ENCODE data around the gene CYP2A7. TPM values are rescaled to one million over a fixed set of nuclear protein-coding genes. Genes with fewer than 3 reads are reported as not detected.
"Not testable (repeated sequence)": the region's sequence is repeated elsewhere in the genome, so short reads cannot be mapped to it uniquely, and the experiment has no call there.

The CYP2A7 gene, protein sequence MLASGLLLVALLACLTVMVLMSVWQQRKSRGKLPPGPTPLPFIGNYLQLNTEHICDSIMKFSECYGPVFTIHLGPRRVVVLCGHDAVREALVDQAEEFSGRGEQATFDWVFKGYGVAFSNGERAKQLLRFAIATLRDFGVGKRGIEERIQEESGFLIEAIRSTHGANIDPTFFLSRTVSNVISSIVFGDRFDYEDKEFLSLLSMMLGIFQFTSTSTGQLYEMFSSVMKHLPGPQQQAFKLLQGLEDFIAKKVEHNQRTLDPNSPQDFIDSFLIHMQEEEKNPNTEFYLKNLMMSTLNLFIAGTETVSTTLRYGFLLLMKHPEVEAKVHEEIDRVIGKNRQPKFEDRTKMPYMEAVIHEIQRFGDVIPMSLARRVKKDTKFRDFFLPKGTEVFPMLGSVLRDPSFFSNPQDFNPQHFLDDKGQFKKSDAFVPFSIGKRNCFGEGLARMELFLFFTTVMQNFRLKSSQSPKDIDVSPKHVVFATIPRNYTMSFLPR
- total RNA-seq = not detected

DNA sequence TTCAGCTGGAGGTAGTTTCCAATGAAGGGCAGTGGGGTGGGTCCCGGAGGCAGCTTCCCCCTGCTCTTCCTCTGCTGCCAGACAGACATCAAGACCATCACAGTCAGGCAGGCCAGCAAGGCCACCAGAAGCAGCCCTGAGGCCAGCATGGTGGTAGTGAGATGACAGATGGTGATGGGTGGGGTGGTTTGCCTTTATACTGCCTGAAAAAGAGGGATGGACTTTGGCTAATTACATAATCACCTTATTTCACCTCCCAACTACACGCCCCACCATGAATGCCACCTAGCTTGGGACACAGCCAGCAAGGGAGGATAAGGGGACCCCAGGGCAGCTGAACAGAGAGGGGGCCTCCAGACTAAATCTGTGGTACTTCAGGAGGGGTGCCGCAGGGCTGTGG lies at the start of gene CYP2A7:
Gene CYP2A7 (minus strand): TSS at position 170 of the 400 bp plus-strand sequence. CDS start 21 bp downstream, at position 149.
- CTCF ChIA-PET, POLR2A ChIA-PET: not testable (repeated sequence)

DNA sequence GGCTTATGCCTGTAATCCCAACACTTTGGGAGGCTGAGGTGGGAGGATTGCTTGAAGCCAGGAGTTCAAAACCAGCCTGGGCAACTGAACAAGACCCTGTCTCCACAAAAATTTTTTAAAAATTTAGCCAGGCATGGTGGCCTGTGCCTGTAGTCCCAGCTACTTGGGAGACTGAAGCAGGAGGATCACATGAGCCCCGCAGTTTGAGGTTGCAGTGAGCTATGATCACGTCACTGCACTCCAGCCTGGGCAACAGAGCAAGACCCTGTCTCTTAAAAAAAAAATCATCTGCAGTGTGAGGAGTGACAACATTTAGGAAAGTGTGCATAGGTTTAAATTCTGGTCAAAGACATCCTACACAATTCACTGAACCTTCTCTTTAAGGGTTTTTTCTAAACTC lies 48.8 kb upstream of the CYP2A7 start:
- POLR2A ChIA-PET, CTCF ChIA-PET: not testable (repeated sequence)

DNA sequence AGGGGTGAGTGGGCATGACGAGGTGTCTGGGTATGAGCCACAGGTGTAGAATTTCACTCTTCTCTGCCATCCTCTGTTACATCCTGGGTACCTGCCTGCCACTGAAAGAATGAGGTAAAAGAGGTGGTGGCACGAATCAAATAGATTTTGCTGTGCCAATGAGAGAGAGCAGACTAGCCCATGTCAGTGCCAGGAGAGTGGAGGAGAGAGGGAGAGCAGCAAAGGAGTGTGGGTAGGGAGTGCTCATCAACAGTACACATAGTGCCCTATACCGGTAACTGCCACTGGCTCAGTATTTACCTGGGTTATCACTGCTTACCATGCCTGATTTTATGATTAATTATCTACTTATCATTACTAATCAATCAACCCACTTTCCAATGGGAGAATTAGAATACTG lies 47.9 kb upstream of the CYP2A7 start:
- CTCF ChIA-PET, POLR2A ChIA-PET: not testable (repeated sequence)

DNA sequence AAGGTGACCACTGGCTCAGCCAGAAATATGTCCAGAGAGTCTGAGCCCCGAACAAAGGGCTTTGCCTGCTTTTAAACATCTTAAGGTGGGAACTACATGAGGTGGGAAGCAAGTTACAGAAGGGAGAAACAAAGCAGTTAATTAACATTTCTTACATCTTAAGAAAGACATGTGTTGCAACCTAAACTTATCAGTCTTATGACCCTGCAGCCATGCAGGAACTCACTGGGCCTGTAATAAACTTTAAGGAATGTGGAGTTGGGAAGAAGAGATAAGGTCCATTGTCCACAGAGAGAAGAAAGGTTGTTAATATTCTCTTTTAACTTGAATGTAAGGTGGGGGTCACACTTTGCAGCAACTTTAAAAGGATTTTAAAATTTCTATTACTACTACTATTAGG lies 46.8 kb upstream of the CYP2A7 start:
- ChIA-PET POLR2A (no interaction called here), CTCF (no interaction called here)

DNA sequence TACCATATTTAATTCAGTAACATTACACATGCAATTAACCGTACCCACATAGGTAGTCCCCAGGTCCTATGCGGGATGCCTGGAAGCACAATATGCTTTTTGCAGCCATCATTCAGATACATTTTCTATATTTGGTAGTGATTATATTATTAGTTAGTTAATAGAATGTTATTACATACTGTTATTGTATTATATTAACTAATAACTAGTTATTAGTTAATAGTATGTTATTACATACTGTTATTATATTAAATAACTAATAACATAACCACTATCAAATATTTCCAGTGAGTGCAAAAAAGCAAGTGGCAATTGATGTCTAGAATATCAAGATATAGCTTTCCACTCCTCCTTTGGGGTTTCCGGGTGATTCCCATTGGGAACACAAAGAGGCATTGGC lies 45.5 kb upstream of the CYP2A7 start:
- POLR2A ChIA-PET = no interaction called here

DNA sequence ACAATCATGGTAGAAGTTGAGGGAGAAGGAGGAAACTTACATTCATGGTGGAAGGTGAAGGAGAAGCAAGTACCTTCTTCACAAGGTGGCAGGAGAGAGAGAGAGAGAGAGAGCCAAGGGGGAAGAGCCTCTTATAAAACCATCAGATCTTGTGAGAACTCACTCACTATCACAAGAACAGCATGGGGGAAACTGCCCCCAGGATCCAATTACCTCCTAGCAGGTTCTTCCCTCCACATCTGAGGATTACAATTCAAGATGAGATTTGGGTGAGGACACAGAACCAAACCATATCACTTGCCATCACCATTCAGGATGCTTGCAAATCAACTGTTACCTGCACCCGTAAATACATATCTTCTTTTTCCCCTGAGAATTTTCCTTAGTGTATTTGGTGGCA lies 44.2 kb upstream of the CYP2A7 start:
- CTCF ChIA-PET, POLR2A ChIA-PET: not testable (repeated sequence)

More for the DNA sequence above, 45.5 kb upstream of the CYP2A7 start:
- CTCF ChIA-PET = no interaction called here

DNA sequence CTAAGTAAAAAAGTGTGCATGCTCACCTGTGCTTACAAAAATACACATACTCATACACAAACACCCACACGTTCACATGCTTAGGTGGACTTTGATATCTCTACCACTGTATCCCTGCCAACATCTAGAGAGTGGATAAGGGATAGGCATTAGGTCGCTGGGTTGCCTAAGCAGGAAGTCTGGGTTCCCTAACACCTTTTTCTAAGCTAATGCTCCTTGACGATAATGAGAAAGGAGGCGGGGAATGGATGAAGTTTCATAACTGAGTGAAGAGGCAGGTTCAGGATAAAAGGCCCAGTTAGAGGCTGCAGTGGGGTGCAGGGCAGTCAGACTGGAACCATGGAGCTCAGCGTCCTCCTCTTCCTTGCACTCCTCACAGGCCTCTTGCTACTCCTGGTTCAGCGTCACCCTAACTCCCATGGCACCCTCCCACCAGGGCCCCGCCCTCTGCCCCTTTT lies 41.9 kb upstream of the CYP2A7 start:
- POLR2A ChIA-PET = no interaction called here
- CTCF ChIA-PET = no interaction called here

DNA sequence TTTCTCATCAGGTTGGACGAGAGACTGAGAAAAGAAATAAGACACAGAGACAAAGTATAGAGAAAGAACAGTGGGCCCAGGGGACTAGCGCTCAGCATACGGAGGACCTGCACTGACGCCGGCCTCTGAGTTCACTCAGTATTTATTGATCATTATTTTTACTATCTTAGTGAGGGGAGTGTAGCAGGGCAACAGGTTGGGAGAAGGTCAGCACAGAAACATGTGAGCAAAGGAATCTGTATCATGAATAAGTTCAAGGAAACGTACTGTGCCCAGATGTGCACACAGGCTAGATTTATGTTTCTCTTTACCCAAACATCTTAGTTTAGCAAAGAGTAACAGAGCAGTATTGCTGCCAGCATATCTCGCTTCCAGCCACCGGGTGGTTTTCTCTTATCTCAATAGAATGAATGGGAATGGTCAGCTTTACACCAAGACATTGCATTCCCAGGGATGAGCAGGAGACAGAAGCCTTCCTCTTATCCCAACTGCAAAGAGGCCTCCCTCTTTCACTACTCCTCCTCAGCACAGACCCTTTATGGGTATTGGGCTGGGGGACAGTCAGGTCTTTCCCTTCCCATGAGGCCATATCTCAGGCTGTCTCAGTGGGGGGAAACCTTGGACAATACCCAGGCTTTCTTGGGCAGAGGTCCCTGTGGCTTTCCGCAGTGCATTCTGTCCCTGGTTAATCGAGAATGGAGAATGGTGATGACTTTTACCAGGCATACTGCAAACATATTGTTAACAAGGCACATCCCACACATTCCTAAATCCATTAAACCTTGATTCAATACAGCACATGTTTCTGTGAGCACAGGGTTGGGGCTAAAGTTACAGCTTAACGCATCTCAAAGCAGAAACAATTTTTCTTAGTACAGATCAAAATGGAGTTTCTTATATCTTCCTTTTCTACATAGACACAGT lies 40.5 kb upstream of the CYP2A7 start:
- CTCF ChIA-PET, POLR2A ChIA-PET: not testable (repeated sequence)

DNA sequence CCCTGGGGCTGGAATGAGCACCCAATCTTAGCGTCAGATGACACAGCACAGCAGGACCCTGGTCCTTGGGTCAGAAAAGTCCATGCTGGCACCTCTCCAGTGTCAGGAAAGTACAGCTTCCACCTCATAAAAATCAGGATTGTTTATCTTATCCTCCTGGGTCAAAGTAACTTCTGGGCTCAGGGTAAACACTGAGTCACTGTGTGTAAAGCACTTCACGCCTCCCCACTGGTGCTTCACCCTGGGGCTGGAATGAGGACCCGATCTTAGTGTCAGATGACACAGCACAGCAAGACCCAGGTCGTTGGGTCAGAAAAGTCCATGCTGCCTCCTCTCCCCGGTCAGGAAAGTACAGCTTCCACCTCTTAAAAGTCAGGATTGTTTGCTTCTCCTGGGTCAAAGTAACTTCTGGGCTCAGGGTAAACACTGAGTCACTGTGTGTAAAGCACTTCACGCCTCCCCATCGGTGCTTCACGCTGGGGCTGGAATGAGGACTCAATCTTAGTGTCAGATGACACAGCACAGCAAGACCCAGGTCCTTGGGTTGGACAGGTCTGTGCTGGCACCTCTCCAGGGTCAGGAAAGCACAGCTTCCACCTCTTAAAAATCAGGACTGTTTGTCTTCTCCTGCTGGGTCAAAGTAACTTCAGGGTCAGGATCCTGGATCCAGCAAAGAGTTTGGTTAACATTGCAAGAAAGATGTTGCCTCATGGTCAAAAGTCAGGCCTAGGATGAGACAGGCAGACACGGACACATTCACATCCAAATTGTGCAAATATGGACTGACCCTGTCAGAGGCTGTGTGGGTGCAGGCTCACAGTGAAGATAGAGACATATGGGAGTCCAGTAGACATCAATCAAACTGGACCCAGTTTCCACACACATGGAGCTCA lies 39.2 kb upstream of the CYP2A7 start:
- POLR2A ChIA-PET = no interaction called here

DNA sequence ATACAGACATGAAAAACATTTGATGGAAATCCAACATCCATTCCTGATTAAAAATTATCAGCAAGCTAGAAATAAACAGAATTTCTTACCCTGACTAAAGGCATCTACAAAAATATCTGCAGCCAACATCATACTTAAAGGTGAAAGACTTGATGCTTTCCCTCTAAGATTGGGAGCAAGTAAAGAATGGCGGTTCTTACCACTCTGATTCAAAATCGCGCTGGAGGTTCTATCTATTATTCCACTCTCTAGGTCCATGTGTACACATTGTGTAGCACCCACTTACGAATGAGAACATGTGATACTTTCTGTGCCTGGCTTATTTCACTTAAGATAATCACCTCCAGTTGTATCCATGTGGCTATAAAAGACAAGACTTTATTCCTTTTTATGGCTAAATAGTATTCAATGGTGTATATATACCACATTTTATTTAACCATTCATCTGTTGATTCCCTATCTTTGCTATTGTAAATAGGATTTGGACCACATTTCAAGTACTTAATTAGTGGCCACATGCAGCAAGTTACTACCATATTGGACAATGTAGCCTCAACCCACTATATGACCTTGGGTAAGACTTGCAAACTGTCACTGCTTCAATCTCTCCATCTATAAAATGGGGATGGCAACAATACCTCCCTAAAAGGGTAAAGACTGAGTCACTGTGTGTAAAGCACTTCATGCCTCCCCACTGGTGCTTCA lies 38.4 kb upstream of the CYP2A7 start:
- POLR2A ChIA-PET = no interaction called here

More for the DNA sequence above, 39.2 kb upstream of the CYP2A7 start:
- CTCF ChIA-PET = no interaction called here

DNA sequence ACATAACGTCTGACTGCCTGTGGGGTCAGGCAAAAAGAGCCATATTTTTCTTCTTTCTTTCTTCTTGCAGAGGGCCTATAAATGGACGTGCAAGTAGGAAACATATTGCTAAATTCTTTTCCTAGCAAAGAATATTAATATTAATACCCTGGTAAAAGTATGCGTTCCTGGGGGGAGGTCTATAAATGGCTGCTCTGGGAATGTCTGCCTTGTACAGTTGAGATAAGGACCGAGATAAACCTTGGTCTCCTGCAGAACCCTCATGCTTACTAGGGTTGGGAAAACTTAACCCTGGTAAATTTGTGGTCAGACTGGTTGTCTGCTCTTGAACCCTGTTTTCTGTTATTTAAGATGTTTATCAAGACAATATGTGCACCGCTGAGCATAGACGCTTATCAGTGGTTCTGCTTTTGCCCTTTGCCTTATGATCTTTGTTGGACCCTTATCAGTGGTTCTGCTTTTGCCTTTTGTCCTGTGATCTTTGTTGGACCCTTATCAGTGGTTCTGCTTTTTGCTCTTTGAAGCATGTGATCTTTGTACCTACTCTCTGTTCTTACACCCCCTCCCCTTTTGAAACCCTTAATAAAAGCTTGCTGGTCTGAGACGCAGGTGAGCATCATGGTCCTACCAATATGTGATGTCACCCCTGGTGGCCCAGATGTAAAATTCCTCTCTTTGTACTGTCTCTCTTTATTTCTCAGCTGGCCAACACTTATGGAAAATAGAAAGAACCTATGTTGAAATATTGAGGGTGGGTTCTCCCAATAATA lies 37.7 kb upstream of the CYP2A7 start:
- CTCF ChIA-PET, POLR2A ChIA-PET: not testable (repeated sequence)

More for the DNA sequence above, 38.4 kb upstream of the CYP2A7 start:
- CTCF ChIA-PET = no interaction called here

DNA sequence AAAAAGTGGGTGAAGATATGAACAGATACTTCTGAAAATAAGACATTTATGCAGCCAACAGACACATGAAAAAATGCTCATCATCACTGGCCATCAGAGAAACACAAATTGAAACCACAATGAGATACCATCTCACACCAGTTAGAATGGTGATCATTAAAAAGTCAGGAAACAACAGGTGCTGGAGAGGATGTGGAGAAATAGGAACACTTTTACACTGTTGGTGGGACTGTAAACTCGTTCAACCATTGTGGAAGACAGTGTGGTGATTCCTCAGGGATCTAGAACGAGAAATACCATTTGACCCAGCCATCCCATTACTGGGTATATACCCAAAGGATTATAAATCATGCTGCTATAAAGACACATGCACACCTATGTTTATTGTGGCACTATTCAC lies 36.3 kb upstream of the CYP2A7 start:
- CTCF ChIA-PET, POLR2A ChIA-PET: not testable (repeated sequence)

DNA sequence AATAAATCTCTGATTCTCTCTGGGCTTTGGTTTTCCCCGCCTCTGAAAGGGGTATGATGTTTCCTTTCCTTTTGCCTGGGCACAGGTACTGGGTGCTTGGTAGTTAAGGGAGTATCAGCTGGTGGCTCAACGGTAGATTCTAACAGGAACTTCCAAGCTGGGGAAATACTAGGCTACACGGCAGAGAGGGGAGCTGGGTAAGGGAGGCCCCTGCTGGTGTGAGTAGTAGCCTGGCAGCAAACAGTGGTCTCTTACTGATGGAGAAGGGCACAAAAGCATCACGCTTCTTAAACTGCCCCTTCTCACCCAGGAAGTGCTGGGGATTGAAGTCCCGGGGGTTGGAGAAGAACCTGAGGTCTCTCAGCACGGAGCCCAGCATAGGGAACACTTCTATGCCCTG lies 26.9 kb upstream of the CYP2A7 start:
- ChIA-PET POLR2A (no interaction called here), CTCF (no interaction called here)

DNA sequence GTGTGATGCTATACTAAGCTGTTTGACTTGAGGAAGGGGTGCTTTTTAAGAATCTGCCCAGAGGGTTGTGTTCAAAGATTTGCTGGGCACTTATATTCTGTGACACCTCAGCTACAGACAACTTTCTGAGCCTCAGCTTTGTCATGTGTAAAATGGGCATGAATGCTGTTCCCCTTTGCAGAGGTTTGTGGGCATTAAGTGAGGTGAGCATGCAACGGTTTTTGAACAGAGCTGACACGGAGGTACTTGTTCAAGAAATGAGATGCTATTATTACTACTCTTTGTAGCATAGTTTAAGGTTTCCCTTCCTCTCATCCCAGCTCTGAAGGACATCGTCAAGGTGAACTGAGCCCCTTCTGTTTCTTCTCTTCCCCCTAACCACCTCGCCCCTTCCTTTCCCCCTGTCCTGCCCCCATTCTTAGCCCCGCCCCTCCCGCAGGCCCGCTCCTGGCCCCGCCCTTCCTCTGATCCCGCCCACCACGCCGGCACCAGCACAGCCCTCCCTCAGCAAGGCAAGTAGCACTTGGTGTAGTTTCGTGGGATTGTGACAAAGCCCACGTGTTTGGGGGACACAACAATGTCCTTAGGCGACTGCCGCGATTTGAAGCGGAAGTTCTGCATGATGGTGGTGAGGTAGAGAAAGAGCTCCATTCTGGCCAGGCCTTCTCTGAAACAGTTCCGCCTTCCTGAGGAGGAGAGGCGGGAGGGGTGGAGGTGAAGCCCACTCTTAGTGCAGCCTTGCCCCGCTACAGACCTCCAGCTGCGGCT lies 26.1 kb upstream of the CYP2A7 start:
- CTCF ChIA-PET = no interaction called here

DNA sequence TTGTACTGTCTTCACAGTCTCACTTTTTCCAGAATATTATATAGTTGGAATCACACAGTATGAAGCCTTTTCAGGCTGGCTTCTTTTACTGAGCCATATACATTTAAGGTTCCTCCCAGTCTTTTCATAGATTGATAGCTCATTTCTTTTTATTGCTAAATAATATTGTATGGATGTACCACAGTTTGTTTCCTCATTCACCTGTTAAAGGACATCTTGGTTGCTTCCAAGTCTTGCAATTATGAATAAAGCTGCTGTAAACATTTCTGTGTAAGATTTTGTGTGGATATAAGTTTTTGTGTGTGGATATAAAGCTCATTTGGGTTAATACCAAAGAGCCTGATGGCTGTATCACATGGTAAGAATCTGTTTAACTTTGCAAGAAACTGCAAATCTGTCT lies 24.5 kb upstream of the CYP2A7 start:
- POLR2A ChIA-PET = no interaction called here

More for the DNA sequence above, 26.1 kb upstream of the CYP2A7 start:
- POLR2A ChIA-PET = no interaction called here

DNA sequence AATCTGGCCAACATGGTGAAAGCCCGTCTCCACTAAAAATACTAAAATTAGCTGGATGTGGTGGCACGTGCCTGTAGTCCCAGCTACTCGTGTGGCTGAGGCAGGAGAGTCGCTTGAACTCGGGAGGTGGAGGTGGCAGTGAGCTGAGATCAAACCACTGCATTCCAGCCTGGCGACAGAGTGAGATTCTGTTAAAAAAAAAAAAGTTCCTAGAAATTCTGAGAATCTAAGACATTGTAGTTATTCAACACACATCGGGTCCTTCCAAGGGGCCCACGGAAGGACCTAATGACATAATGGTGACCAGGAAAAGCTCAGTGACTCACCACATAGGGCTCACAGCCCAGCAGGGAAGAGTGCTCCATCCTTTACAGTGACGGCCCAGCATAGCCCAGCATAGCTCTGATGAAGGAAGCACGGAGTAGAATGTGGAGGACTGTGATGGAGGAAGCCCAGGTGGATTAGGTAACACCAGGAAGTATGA lies 22.7 kb upstream of the CYP2A7 start:
- POLR2A ChIA-PET, CTCF ChIA-PET: not testable (repeated sequence)

More for the DNA sequence above, 24.5 kb upstream of the CYP2A7 start:
- CTCF ChIA-PET = no interaction called here

DNA sequence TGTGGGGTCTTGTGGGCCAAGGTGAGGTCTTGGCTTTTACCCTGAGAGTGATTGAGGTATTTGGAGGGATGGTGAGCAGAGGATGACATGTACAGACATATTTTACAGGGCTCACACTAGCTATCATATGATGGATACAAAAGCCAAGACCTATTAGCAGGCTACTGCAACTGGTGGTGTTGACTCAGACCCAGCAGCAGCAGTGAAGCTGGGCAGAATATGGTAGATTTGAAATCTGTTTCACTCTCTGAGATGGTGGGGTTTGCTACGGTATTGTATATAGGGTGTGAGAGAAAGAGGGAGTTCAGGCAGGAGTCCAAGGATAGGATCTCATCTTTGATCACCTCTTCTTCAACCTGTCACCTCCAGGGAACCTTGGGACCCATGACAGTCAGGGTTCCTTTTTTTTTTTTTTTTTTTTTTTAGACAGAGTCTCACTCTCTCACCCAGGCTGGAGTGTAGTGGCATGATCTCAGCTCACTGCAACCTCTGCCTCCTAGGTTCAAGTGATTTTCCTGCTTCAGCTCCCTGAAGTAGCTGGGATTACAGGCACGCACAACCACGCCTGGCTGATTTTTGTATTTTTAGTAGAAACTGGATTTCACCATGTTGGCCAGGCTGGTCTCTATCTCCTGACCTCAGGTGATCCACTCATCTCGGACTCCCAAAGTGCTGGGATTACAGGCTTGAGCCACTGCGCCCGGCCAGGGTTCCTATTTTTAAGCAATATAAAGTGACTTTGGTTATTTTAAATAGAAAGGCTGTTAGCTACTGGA lies 20.1 kb upstream of the CYP2A7 start:
- POLR2A ChIA-PET = not testable (repeated sequence)
- CTCF ChIA-PET = interaction anchor here (0.8 kb wide), 1 partner anchor 1126 kb away, joined by 5 read pairs; no protein-coding TSS in a partner anchor

All from activated CD8-positive, alpha-beta memory T cell treated with anti-CD3 and anti-CD28 coated beads for 36 hours (primary cell).